ENCODE results near the gene TADA1.

GRCh38 chr1:166868639-166869038 lies 7.4 kb downstream of the TADA1 start:
- TF ChIP-seq CTCF (IDR thresholded peaks at IDR 0.05) (no peak), POLR2A (IDR thresholded peaks at IDR 0.05) (no peak)

All from right lobe of liver (tissue), 4 donors.